Measurements from ENCODE around the gene NANOS2. TPM values are rescaled to one million over a fixed set of nuclear protein-coding genes. Genes with fewer than 3 reads are reported as not detected.
A peak's percentile ranks its signal among the peaks of the same experiment; 100 is the strongest.

Gene NANOS2
- total and polyA plus RNA-seq, 2 of the 13 experiments (the other 11 are each of a cell fraction or from before 2014, with no cell fraction given) = not detected

DNA sequence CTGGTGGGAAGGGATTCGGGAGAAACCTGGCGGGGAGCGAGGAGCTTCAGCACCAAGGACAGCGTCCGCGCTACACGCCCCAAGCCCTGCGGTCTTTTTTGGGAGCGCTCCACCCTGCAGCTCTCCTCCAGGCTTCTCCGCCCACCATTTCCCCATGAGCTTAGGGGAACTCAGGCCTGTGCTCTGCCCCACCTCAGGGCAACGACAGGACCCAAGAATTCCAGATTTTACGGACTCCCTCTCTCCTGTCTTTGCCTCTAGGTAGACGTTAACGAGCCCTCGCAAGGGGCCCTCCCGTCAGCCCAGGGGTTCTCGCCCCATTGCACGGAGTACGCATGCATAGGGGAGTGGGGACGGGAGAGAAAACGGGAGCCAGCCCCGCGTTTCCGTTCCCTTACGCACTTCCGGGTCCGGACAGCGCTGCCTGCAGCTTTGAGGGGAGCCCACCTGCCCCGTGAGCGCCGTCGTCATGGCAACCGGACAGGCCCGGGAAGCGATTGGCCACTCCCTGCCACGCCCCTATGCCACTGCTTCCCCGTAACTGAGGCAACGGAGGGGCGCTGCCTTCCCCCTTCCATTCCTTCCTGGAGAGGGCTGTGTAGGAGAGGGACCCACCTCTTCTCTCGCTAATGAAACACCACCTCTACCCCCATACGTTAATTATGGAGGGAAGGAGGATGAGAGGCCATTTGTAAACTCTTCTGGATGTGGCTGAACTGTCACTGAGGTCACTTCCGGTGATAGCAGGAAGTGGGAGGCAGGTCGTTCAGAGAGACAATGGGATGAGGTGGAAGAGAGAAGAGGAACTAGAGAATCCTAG lies 38.3 kb upstream of the NANOS2 start (continued):
- no peak for TF ChIP-seq ZNF337 (CRISPR knock-in tag; IDR thresholded peaks at IDR 0.05; ENCODE audit: borderline replicate concordance, low read depth)
- TF ChIP-seq GZF1 (CRISPR knock-in tag; IDR thresholded peaks at IDR 0.05) = no peak
- 0 out of 2 replicates have a peak, but pooled peaks have one; percentile 72 for TF ChIP-seq ZNF557 (CRISPR knock-in tag; IDR thresholded peaks at IDR 0.05)
- TF ChIP-seq HDAC2 (CRISPR knock-in tag; IDR thresholded peaks at IDR 0.05) = 0 out of 2 replicates have a peak, but pooled peaks have one; percentile 28
- TF ChIP-seq SIN3B (IDR thresholded peaks at IDR 0.05; ENCODE audit: low read length) = no peak
- no peak; the same call in 1 of the 2 replicates for TF ChIP-seq SP140L (CRISPR knock-in tag; IDR thresholded peaks at IDR 0.05; ENCODE audit: borderline replicate concordance)
- no peak for TF ChIP-seq ZNF264 (CRISPR knock-in tag; IDR thresholded peaks at IDR 0.05)
- TF ChIP-seq YEATS2 (CRISPR knock-in tag; IDR thresholded peaks at IDR 0.05; ENCODE audit: borderline replicate concordance) = no peak
- TF ChIP-seq ZNF282 (IDR thresholded peaks at IDR 0.05; ENCODE audit: partially characterized antibody) = no peak
- no peak for TF ChIP-seq GLI4 (CRISPR knock-in tag; IDR thresholded peaks at IDR 0.05; ENCODE audit: borderline replicate concordance)
- TF ChIP-seq, protein P1, sequence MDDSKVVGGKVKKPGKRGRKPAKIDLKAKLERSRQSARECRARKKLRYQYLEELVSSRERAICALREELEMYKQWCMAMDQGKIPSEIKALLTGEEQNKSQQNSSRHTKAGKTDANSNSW (CRISPR knock-in tag; IDR thresholded peaks at IDR 0.05; ENCODE audit: borderline replicate concordance) = no peak
- TF ChIP-seq ZNF563 (CRISPR knock-in tag; IDR thresholded peaks at IDR 0.05) = peak; percentile 64
- TF ChIP-seq, protein P2, sequence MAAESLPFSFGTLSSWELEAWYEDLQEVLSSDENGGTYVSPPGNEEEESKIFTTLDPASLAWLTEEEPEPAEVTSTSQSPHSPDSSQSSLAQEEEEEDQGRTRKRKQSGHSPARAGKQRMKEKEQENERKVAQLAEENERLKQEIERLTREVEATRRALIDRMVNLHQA (CRISPR knock-in tag; IDR thresholded peaks at IDR 0.05) = no peak
- TF ChIP-seq, protein P3, sequence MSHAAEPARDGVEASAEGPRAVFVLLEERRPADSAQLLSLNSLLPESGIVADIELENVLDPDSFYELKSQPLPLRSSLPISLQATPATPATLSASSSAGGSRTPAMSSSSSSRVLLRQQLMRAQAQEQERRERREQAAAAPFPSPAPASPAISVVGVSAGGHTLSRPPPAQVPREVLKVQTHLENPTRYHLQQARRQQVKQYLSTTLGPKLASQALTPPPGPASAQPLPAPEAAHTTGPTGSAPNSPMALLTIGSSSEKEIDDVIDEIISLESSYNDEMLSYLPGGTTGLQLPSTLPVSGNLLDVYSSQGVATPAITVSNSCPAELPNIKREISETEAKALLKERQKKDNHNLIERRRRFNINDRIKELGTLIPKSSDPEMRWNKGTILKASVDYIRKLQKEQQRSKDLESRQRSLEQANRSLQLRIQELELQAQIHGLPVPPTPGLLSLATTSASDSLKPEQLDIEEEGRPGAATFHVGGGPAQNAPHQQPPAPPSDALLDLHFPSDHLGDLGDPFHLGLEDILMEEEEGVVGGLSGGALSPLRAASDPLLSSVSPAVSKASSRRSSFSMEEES (CRISPR knock-in tag; IDR thresholded peaks at IDR 0.05) = peak; percentile 57; the same call in 1 of the 2 replicates
- peak; percentile 71; the same call in 1 of the 2 replicates for TF ChIP-seq TSC22D2 (CRISPR knock-in tag; IDR thresholded peaks at IDR 0.05; ENCODE audit: borderline replicate concordance)
- TF ChIP-seq, protein P4, sequence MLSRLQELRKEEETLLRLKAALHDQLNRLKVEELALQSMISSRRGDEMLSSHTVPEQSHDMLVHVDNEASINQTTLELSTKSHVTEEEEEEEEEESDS (CRISPR knock-in tag; IDR thresholded peaks at IDR 0.05; ENCODE audit: borderline replicate concordance) = 0 out of 2 replicates have a peak, but pooled peaks have one; percentile 44
- TF ChIP-seq AKAP8 (CRISPR knock-in tag; IDR thresholded peaks at IDR 0.05) = no peak
- TF ChIP-seq, protein P5, sequence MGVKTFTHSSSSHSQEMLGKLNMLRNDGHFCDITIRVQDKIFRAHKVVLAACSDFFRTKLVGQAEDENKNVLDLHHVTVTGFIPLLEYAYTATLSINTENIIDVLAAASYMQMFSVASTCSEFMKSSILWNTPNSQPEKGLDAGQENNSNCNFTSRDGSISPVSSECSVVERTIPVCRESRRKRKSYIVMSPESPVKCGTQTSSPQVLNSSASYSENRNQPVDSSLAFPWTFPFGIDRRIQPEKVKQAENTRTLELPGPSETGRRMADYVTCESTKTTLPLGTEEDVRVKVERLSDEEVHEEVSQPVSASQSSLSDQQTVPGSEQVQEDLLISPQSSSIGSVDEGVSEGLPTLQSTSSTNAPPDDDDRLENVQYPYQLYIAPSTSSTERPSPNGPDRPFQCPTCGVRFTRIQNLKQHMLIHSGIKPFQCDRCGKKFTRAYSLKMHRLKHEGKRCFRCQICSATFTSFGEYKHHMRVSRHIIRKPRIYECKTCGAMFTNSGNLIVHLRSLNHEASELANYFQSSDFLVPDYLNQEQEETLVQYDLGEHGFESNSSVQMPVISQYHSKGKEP (CRISPR knock-in tag; IDR thresholded peaks at IDR 0.05) = no peak
- peak; percentile 28; the same call in 1 of the 2 replicates for TF ChIP-seq ZFP37 (CRISPR knock-in tag; IDR thresholded peaks at IDR 0.05; ENCODE audit: borderline replicate concordance)
- no peak for TF ChIP-seq GATAD1 (CRISPR knock-in tag; IDR thresholded peaks at IDR 0.05)
- TF ChIP-seq, protein P6, sequence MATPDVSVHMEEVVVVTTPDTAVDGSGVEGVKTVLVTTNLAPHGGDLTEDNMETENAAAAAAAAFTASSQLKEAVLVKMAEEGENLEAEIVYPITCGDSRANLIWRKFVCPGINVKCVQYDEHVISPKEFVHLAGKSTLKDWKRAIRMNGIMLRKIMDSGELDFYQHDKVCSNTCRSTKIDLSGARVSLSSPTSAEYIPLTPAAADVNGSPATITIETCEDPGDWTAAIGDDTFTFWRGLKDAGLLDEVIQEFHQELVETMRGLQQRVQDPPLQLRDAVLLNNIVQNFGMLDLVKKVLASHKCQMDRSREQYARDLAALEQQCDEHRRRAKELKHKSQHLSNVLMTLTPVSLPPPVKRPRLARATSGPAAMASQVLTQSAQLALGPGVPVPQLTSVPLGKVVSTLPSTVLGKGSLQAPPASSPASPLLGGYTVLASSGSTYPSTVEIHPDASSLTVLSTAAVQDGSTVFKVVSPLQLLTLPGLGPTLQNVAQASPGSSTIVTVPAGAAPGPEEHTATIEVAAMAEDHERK (CRISPR knock-in tag; IDR thresholded peaks at IDR 0.05; ENCODE audit: low read depth) = no peak
- TF ChIP-seq ZNF607 (CRISPR knock-in tag; IDR thresholded peaks at IDR 0.05; ENCODE audit: borderline replicate concordance) = peak; percentile 59
- no peak for TF ChIP-seq ZSCAN22 (CRISPR knock-in tag; IDR thresholded peaks at IDR 0.05)
- peak; percentile 37; the same call in 1 of the 2 replicates for TF ChIP-seq KDM2A (CRISPR knock-in tag; IDR thresholded peaks at IDR 0.05; ENCODE audit: borderline replicate concordance, low read depth)
- TF ChIP-seq ZSCAN21 (CRISPR knock-in tag; IDR thresholded peaks at IDR 0.05; ENCODE audit: borderline replicate concordance) = no peak

Data from HepG2 (cell line).